Measurements from ENCODE around the gene CMTM1. TPM values are rescaled to one million over a fixed set of nuclear protein-coding genes. Genes with fewer than 3 reads are reported as not detected.

The CMTM1 gene
- polyA plus RNA-seq, 2 donors, result 0.14 to 0.22 TPM

GRCh38 chr16:66574081-66574480 lies 7.8 kb downstream of the CMTM1 start:
- WGBS, 2 donors, result 97 to 98% methylated on average over 1 of the region's 1 CpG

GRCh38 chr16:66574531-66574930 lies 8.3 kb downstream of the CMTM1 start:
- 86 to 87% methylated on average over 3 of the region's 3 CpGs for WGBS, 2 donors
- Histone ChIP-seq H3K27me3 (ENCODE audit: control insufficient read depth in 1 of 2, insufficient read depth in 2 of 2, low read length in 2 of 2) (no peaks in the 10 kb centered on the region), H3K4me1 (ENCODE audit: control insufficient read depth in 2 of 2, insufficient read depth in 2 of 2, low read length in 1 of 2) (peaks cover 4 to 11% of the 10 kb centered on the region in 2 donors)

More at GRCh38 chr16:66574081-66574480, 7.8 kb downstream of the CMTM1 start:
- no peaks in the 10 kb centered on the region for H3K36me3 ChIP-seq (ENCODE audit: control insufficient read depth in 2 of 2, insufficient read depth in 2 of 2, low read length in 1 of 2)
- peaks cover 0 to 7% of the 10 kb centered on the region in 2 donors for H3K4me1 ChIP-seq (ENCODE audit: control insufficient read depth in 2 of 2, insufficient read depth in 2 of 2, low read length in 1 of 2)
- no peak overlapping the region for H3K27ac ChIP-seq (ENCODE audit: low read depth in 2 of 2, low read length in 1 of 2)
- H3K9me3 ChIP-seq (ENCODE audit: control insufficient read depth in 2 of 2, insufficient read depth in 1 of 2, low read depth in 1 of 2, low read length in 1 of 2), result no peaks in the 10 kb centered on the region
- no peaks in the 10 kb centered on the region for H3K27me3 ChIP-seq (ENCODE audit: control insufficient read depth in 1 of 2, insufficient read depth in 2 of 2, low read length in 2 of 2)
- no peak overlapping the region for H3K4me3 ChIP-seq (ENCODE audit: low read depth in 1 of 2, low read length in 2 of 2)

GRCh38 chr16:66575060-66575459 lies 8.8 kb downstream of the CMTM1 start:
- H3K9me3 ChIP-seq (ENCODE audit: control insufficient read depth in 2 of 2, insufficient read depth in 1 of 2, low read depth in 1 of 2, low read length in 1 of 2), result no peaks in the 10 kb centered on the region
- no peak overlapping the region for H3K27ac ChIP-seq (ENCODE audit: low read depth in 2 of 2, low read length in 1 of 2)
- WGBS, 2 donors, result 95 to 98% methylated on average over 3 of the region's 3 CpGs
- no peaks in the 10 kb centered on the region for H3K27me3 ChIP-seq (ENCODE audit: control insufficient read depth in 1 of 2, insufficient read depth in 2 of 2, low read length in 2 of 2)
- no peaks in the 10 kb centered on the region for H3K36me3 ChIP-seq (ENCODE audit: control insufficient read depth in 2 of 2, insufficient read depth in 2 of 2, low read length in 1 of 2)
- peaks cover 4 to 11% of the 10 kb centered on the region in 2 donors for H3K4me1 ChIP-seq (ENCODE audit: control insufficient read depth in 2 of 2, insufficient read depth in 2 of 2, low read length in 1 of 2)
- no peak overlapping the region for H3K4me3 ChIP-seq (ENCODE audit: low read depth in 1 of 2, low read length in 2 of 2)

More at GRCh38 chr16:66574531-66574930, 8.3 kb downstream of the CMTM1 start:
- H3K9me3 ChIP-seq (ENCODE audit: control insufficient read depth in 2 of 2, insufficient read depth in 1 of 2, low read depth in 1 of 2, low read length in 1 of 2), result no peaks in the 10 kb centered on the region
- H3K27ac ChIP-seq (ENCODE audit: low read depth in 2 of 2, low read length in 1 of 2), result no peak overlapping the region
- H3K4me3 ChIP-seq (ENCODE audit: low read depth in 1 of 2, low read length in 2 of 2), result no peak overlapping the region
- no peaks in the 10 kb centered on the region for H3K36me3 ChIP-seq (ENCODE audit: control insufficient read depth in 2 of 2, insufficient read depth in 2 of 2, low read length in 1 of 2)

GRCh38 chr16:66576296-66576695 lies 10.1 kb downstream of the CMTM1 start:
- Histone ChIP-seq H3K4me3 (ENCODE audit: low read depth in 1 of 2, low read length in 2 of 2) (no peak overlapping the region), H3K36me3 (ENCODE audit: control insufficient read depth in 2 of 2, insufficient read depth in 2 of 2, low read length in 1 of 2) (no peaks in the 10 kb centered on the region), H3K9me3 (ENCODE audit: control insufficient read depth in 2 of 2, insufficient read depth in 1 of 2, low read depth in 1 of 2, low read length in 1 of 2) (no peaks in the 10 kb centered on the region), H3K27me3 (ENCODE audit: control insufficient read depth in 1 of 2, insufficient read depth in 2 of 2, low read length in 2 of 2) (no peaks in the 10 kb centered on the region), H3K4me1 (ENCODE audit: control insufficient read depth in 2 of 2, insufficient read depth in 2 of 2, low read length in 1 of 2) (peaks cover 4 to 11% of the 10 kb centered on the region in 2 donors), H3K27ac (ENCODE audit: low read depth in 2 of 2, low read length in 1 of 2) (no peak overlapping the region)
- 77 to 88% methylated on average over 5 of the region's 5 CpGs for WGBS, 2 donors

- Histone ChIP-seq H3K27ac (ENCODE audit: low read depth in 2 of 2, low read length in 1 of 2) (no peak within 1 kb of the TSS), H3K36me3 (ENCODE audit: control insufficient read depth in 2 of 2, insufficient read depth in 2 of 2, low read length in 1 of 2) (no peaks in the 10 kb centered on the region), H3K4me3 (ENCODE audit: low read depth in 1 of 2, low read length in 2 of 2) (peak within 1 kb of the TSS; percentile 23 to 27), H3K9me3 (ENCODE audit: control insufficient read depth in 2 of 2, insufficient read depth in 1 of 2, low read depth in 1 of 2, low read length in 1 of 2) (no peaks in the 10 kb centered on the region), H3K27me3 (ENCODE audit: control insufficient read depth in 1 of 2, insufficient read depth in 2 of 2, low read length in 2 of 2) (no peaks in the 10 kb centered on the region), H3K4me1 (ENCODE audit: control insufficient read depth in 2 of 2, insufficient read depth in 2 of 2, low read length in 1 of 2) (peaks cover 4 to 11% of the 10 kb centered on the region in 2 donors)
- 17 to 24% methylated on average over 66 to 77 of the region's 77 CpGs for WGBS, 2 donors
Measured at GRCh38 chr16:66578651-66579531, 12.7 kb downstream of the CMTM1 start, which contains the start of gene CMTM2. Gene CMTM2, plus strand, starts transcription at chr16:66579463. Its CDS starts 145 bp downstream, at chr16:66579608.

- no peaks in the 10 kb centered on the region for H3K36me3 ChIP-seq (ENCODE audit: control insufficient read depth in 2 of 2, insufficient read depth in 2 of 2, low read length in 1 of 2)
- WGBS, 2 donors, result 64 to 70% methylated on average over 4 of the region's 4 CpGs
- H3K27me3 ChIP-seq (ENCODE audit: control insufficient read depth in 1 of 2, insufficient read depth in 2 of 2, low read length in 2 of 2), result no peaks in the 10 kb centered on the region
- no peak overlapping the region for H3K4me3 ChIP-seq (ENCODE audit: low read depth in 1 of 2, low read length in 2 of 2)
- peaks cover 4 to 10% of the 10 kb centered on the region in 2 donors for H3K4me1 ChIP-seq (ENCODE audit: control insufficient read depth in 2 of 2, insufficient read depth in 2 of 2, low read length in 1 of 2)
- H3K27ac ChIP-seq (ENCODE audit: low read depth in 2 of 2, low read length in 1 of 2), result no peak overlapping the region
- H3K9me3 ChIP-seq (ENCODE audit: control insufficient read depth in 2 of 2, insufficient read depth in 1 of 2, low read depth in 1 of 2, low read length in 1 of 2), result no peaks in the 10 kb centered on the region
Measured at GRCh38 chr16:66580605-66581209, 14.5 kb downstream of the CMTM1 start.

- 70 to 73% methylated on average over 3 of the region's 3 CpGs for WGBS, 2 donors
- no peaks in the 10 kb centered on the region for H3K36me3 ChIP-seq (ENCODE audit: control insufficient read depth in 2 of 2, insufficient read depth in 2 of 2, low read length in 1 of 2)
Measured at GRCh38 chr16:66581246-66581952, 15.2 kb downstream of the CMTM1 start.

GRCh38 chr16:66585481-66586239 lies 19.4 kb downstream of the CMTM1 start:
- Histone ChIP-seq H3K27me3 (ENCODE audit: control insufficient read depth in 1 of 2, insufficient read depth in 2 of 2, low read length in 2 of 2) (no peaks in the 10 kb centered on the region), H3K9me3 (ENCODE audit: control insufficient read depth in 2 of 2, insufficient read depth in 1 of 2, low read depth in 1 of 2, low read length in 1 of 2) (no peaks in the 10 kb centered on the region), H3K4me3 (ENCODE audit: low read depth in 1 of 2, low read length in 2 of 2) (no peak overlapping the region), H3K4me1 (ENCODE audit: control insufficient read depth in 2 of 2, insufficient read depth in 2 of 2, low read length in 1 of 2) (no peaks in the 10 kb centered on the region), H3K27ac (ENCODE audit: low read depth in 2 of 2, low read length in 1 of 2) (no peak overlapping the region), H3K36me3 (ENCODE audit: control insufficient read depth in 2 of 2, insufficient read depth in 2 of 2, low read length in 1 of 2) (no peaks in the 10 kb centered on the region)
- WGBS, 2 donors, result 73 to 79% methylated on average over 10 of the region's 10 CpGs

More at GRCh38 chr16:66581246-66581952, 15.2 kb downstream of the CMTM1 start:
- peaks cover 4 to 8% of the 10 kb centered on the region in 2 donors for H3K4me1 ChIP-seq (ENCODE audit: control insufficient read depth in 2 of 2, insufficient read depth in 2 of 2, low read length in 1 of 2)
- H3K27me3 ChIP-seq (ENCODE audit: control insufficient read depth in 1 of 2, insufficient read depth in 2 of 2, low read length in 2 of 2), result no peaks in the 10 kb centered on the region
- no peak overlapping the region for H3K4me3 ChIP-seq (ENCODE audit: low read depth in 1 of 2, low read length in 2 of 2)
- no peak overlapping the region for H3K27ac ChIP-seq (ENCODE audit: low read depth in 2 of 2, low read length in 1 of 2)
- H3K9me3 ChIP-seq (ENCODE audit: control insufficient read depth in 2 of 2, insufficient read depth in 1 of 2, low read depth in 1 of 2, low read length in 1 of 2), result no peaks in the 10 kb centered on the region
